ENCODE results near the gene LY9. TPM values are rescaled to one million over a fixed set of nuclear protein-coding genes. Genes with fewer than 3 reads are reported as not detected.

The LY9 gene
- total RNA-seq, 1 donor from 2014 or later = not detected

DNA sequence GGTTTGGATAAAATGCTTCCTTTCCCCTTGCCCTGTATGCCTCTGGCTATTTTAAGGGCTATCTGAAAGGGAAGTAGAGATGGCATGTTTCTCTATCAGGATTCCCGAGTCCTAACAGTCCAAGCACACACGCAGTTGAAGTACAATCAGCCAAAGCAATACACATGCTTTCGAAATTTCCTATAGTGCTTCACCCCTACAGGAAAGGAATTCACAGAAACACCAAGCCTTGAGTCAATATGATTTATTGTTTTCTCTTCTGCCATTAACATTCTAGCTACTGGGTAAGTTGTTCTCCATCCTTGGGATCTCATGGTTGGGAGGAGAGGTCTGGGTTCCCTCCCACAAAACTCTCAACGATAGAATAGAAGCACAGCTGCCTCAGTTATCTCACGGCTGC, 80.3 kb downstream of the LY9 start:
- Mint-ChIP-seq H3K27me3 (ENCODE audit: low read depth) (peaks cover 12% of the 10 kb centered on the region), H3K27ac (no peak overlapping the region), H3K9me3 (peaks cover 4% of the 10 kb centered on the region), H3K36me3 (no peaks in the 10 kb centered on the region), H3K4me3 (no peak overlapping the region), H3K4me1 (no peaks in the 10 kb centered on the region)
- DNase-seq (ENCODE audit: low spot score in 2 of 2, unreplicated experiment in 2 of 2) = no peak
- TF ChIP-seq, protein P1, sequence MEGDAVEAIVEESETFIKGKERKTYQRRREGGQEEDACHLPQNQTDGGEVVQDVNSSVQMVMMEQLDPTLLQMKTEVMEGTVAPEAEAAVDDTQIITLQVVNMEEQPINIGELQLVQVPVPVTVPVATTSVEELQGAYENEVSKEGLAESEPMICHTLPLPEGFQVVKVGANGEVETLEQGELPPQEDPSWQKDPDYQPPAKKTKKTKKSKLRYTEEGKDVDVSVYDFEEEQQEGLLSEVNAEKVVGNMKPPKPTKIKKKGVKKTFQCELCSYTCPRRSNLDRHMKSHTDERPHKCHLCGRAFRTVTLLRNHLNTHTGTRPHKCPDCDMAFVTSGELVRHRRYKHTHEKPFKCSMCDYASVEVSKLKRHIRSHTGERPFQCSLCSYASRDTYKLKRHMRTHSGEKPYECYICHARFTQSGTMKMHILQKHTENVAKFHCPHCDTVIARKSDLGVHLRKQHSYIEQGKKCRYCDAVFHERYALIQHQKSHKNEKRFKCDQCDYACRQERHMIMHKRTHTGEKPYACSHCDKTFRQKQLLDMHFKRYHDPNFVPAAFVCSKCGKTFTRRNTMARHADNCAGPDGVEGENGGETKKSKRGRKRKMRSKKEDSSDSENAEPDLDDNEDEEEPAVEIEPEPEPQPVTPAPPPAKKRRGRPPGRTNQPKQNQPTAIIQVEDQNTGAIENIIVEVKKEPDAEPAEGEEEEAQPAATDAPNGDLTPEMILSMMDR (IDR thresholded peaks at IDR 0.05; ENCODE audit: unreplicated experiment) = no peak

DNA sequence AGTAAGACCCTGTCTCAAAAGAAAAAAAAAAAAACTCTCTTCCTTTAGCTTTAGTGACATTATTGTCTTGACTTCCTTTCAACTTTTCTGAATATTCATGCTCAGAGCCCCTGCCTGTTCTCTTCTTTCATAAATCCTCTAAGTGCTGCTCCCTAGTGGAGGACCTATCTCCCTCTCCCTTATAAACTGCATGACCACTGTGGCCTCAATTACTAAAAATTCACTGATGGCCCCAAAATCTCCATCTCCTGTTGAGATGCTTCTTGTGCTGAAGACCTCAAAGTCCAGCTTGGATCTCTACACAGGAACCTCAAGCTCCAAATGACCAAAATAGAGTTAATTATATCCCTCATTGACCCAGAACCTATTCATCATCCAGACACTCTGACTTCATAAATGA, 81.2 kb downstream of the LY9 start:
- H3K4me1 Mint-ChIP-seq = no peaks in the 10 kb centered on the region
- no peak overlapping the region for H3K4me3 Mint-ChIP-seq
- DNase-seq (ENCODE audit: low spot score in 2 of 2, unreplicated experiment in 2 of 2) = no peak
- TF ChIP-seq, protein P1 (IDR thresholded peaks at IDR 0.05; ENCODE audit: unreplicated experiment) = no peak
- no peaks in the 10 kb centered on the region for H3K36me3 Mint-ChIP-seq
- H3K27ac Mint-ChIP-seq = no peak overlapping the region
- peaks cover 9% of the 10 kb centered on the region for H3K27me3 Mint-ChIP-seq (ENCODE audit: low read depth)
- peaks cover 4% of the 10 kb centered on the region for H3K9me3 Mint-ChIP-seq

Other genes with a start within 250 kb of the LY9 start
- gene CD84, start 216.7 kb upstream of the LY9 start, total RNA-seq = not detected in 3 replicates
- gene SLAMF1, start 149.1 kb upstream of the LY9 start, total RNA-seq = not detected in 3 replicates
- gene CD48, start 84.4 kb upstream of the LY9 start, total RNA-seq = 0.31 to 0.57 TPM (median 0.56 TPM) in 3 replicates
- gene SLAMF7, start 56.9 kb upstream of the LY9 start, total RNA-seq = not detected in 3 replicates
- not detected in 3 replicates for gene CD244, start 66.7 kb downstream of the LY9 start, total RNA-seq
- 0.63 to 0.73 TPM in 2 of 3 replicates, not detected in the other for gene ITLN1, start 89.0 kb downstream of the LY9 start, total RNA-seq
- 0.41 to 0.80 TPM (median 0.72 TPM) in 3 replicates for gene ITLN2, start 158.6 kb downstream of the LY9 start, total RNA-seq
- 114 to 132 TPM (median 122 TPM) in 3 replicates for gene F11R, start 225.0 kb downstream of the LY9 start, total RNA-seq
- gene TSTD1, start 242.8 kb downstream of the LY9 start, total RNA-seq = 53.2 to 60.3 TPM (median 53.7 TPM) in 3 replicates
- 66.4 to 68.0 TPM (median 66.6 TPM) in 3 replicates for gene USF1, start 249.8 kb downstream of the LY9 start, total RNA-seq